Uterus (tissue), 4 donors: ENCODE data around the gene SOAT1. TPM values are rescaled to one million over a fixed set of nuclear protein-coding genes. Genes with fewer than 3 reads are reported as not detected.

Source experiments
- DNase-seq, 2 donors: peaks; one replicate each; pipeline ENCODE4 v3.0.0-alpha.2; 2019 to 2020
- H3K27ac ChIP-seq, 2 donors: fragments of 200-600 bp; sonication (generic); 1 replicate in 1 of 2; 2 replicates in 1 of 2; pipeline ENCODE4 v1.5.1; 2016 to 2018
- H3K27me3 ChIP-seq, 2 donors: fragments of 200-600 bp; sonication (generic); one replicate each; pipeline ENCODE4 v1.5.1; 2018 to 2019; ENCODE audit warnings: control low read depth in 1 of 2
- H3K36me3 ChIP-seq, 2 donors: fragments of 200-600 bp; sonication (generic); one replicate each; pipeline ENCODE4 v1.5.1; 2019; ENCODE audit warnings: control low read depth in 1 of 2
- H3K4me1 ChIP-seq, 2 donors: fragments of 200-600 bp; sonication (generic); one replicate each; pipeline ENCODE4 v1.5.1; 2018 to 2019; ENCODE audit warnings: control low read depth in 1 of 2
- H3K4me3 ChIP-seq, 2 donors: fragments of 200-600 bp; sonication (generic); 1 replicate in 1 of 2; 2 replicates in 1 of 2; pipeline ENCODE4 v1.5.1; 2018 to 2019; ENCODE audit warnings: mild to moderate bottlenecking in 1 of 2
- H3K9me3 ChIP-seq, 2 donors: fragments of 200-600 bp; sonication (generic); one replicate each; pipeline ENCODE4 v1.5.1; 2019; ENCODE audit warnings: control low read depth in 1 of 2
- CTCF ChIP-seq, 4 experiments: fragments of 200-600 bp in 2 of 4; fragments of 450-650 bp in 2 of 4; sonication (generic) in 2 of 4; IDR thresholded peaks; one replicate each; pipeline ENCODE4 v1.5.1; 2016 to 2019; ENCODE audit warnings: antibody characterized with exemption in 4 of 4, mild to moderate bottlenecking in 2 of 4, moderate library complexity in 1 of 4
- POLR2A ChIP-seq, 2 donors: fragments of 450-650 bp; IDR thresholded peaks; one replicate each; pipeline ENCODE4 v1.6.1; 2016; ENCODE audit warnings: antibody characterized with exemption in 2 of 2, mild to moderate bottlenecking in 1 of 2, moderate library complexity in 1 of 2
- intact Hi-C: fragments of 100-400 bp; cut with DNase I; formaldehyde crosslinking; loops from one replicate; pipeline ENCODE4 v1.15.1; 2023; ENCODE audit warnings: low total_unique reads
- total RNA-seq, 4 donors: library from RNA; depleted of rRNA in 3 of 4; stranded (reverse); fragments of >200 nt in 3 of 4; gene quantifications; one replicate each; pipeline versions ENCODE4 v1.1.0 to v1.2.4, GENCODE V29; 2014 to 2023
- donor health status: DM: yes; HTN: yes; CAD: no.

Gene SOAT1
- total RNA-seq, 4 donors from 2014 or later: 4.9 to 34.6 (median 18.4) TPM

- H3K9me3 ChIP-seq: no peaks in the 10 kb centered on the region
- no peaks in the 10 kb centered on the region for H3K36me3 ChIP-seq
- intact Hi-C loops: no loop called here
- no peak for DNase-seq
- peaks cover 0 to 11% of the 10 kb centered on the region in 2 donors for H3K4me1 ChIP-seq
- no peak overlapping the region for H3K27ac ChIP-seq
- TF ChIP-seq POLR2A (IDR thresholded peaks at IDR 0.05): no peak
- no peak for TF ChIP-seq CTCF (IDR thresholded peaks at IDR 0.05)
- no peak overlapping the region for H3K4me3 ChIP-seq
- H3K27me3 ChIP-seq: no peaks in the 10 kb centered on the region
Observed at GRCh38 chr1:179296356-179297104, 2.9 kb downstream of the SOAT1 start.

- TF ChIP-seq CTCF (IDR thresholded peaks at IDR 0.05) (no peak), POLR2A (IDR thresholded peaks at IDR 0.05) (no peak)
- no peaks in the 10 kb centered on the region for H3K27me3 ChIP-seq
- intact Hi-C loops: no loop called here
- no peak overlapping the region for H3K4me3 ChIP-seq
- no peaks in the 10 kb centered on the region for H3K36me3 ChIP-seq
- no peaks in the 10 kb centered on the region for H3K9me3 ChIP-seq
- DNase-seq: no peak
- H3K4me1 ChIP-seq: peaks cover 0 to 11% of the 10 kb centered on the region in 2 donors
- no peak overlapping the region for H3K27ac ChIP-seq
Observed at GRCh38 chr1:179297105-179297378, 3.4 kb downstream of the SOAT1 start.

- H3K4me1 ChIP-seq: peaks cover 0 to 11% of the 10 kb centered on the region in 2 donors
- H3K27ac ChIP-seq: no peak overlapping the region
- H3K4me3 ChIP-seq: no peak overlapping the region
- H3K36me3 ChIP-seq: no peaks in the 10 kb centered on the region
- TF ChIP-seq POLR2A (IDR thresholded peaks at IDR 0.05) (no peak), CTCF (IDR thresholded peaks at IDR 0.05) (no peak)
- no peaks in the 10 kb centered on the region for H3K27me3 ChIP-seq
- H3K9me3 ChIP-seq: no peaks in the 10 kb centered on the region
- intact Hi-C loops: no loop called here
- no peak for DNase-seq
Observed at GRCh38 chr1:179298952-179299351, 5.4 kb downstream of the SOAT1 start.

GRCh38 chr1:179300112-179300511 lies 6.5 kb downstream of the SOAT1 start:
- no peak overlapping the region for H3K4me3 ChIP-seq
- intact Hi-C loops: no loop called here
- DNase-seq: no peak
- H3K9me3 ChIP-seq: no peaks in the 10 kb centered on the region
- H3K27ac ChIP-seq: no peak overlapping the region
- peaks cover 0 to 3% of the 10 kb centered on the region in 2 donors for H3K4me1 ChIP-seq
- no peaks in the 10 kb centered on the region for H3K27me3 ChIP-seq
- H3K36me3 ChIP-seq: no peaks in the 10 kb centered on the region
- TF ChIP-seq POLR2A (IDR thresholded peaks at IDR 0.05) (no peak), CTCF (IDR thresholded peaks at IDR 0.05) (no peak)

- Histone ChIP-seq H3K27me3 (no peaks in the 10 kb centered on the region), H3K4me3 (no peak overlapping the region), H3K4me1 (no peaks in the 10 kb centered on the region), H3K27ac (no peak overlapping the region), H3K9me3 (no peaks in the 10 kb centered on the region), H3K36me3 (no peaks in the 10 kb centered on the region)
- DNase-seq: no peak
- TF ChIP-seq CTCF (IDR thresholded peaks at IDR 0.05) (no peak), POLR2A (IDR thresholded peaks at IDR 0.05) (no peak)
- intact Hi-C loops: no loop called here
Observed at GRCh38 chr1:179302070-179302469, 8.5 kb downstream of the SOAT1 start.
